ENCODE measurements around the gene CMPK2. TPM values are rescaled to one million over a fixed set of nuclear protein-coding genes. Genes with fewer than 3 reads are reported as not detected.

CMPK2 gene
- total RNA-seq, 2 donors from 2014 or later = 2.1 to 3.8 TPM

- TF ChIP-seq CTCF (conservative IDR thresholded peaks at IDR 0.05) = no peak
- peaks cover 6% of the 10 kb centered on the region for H3K27me3 Mint-ChIP-seq (ENCODE audit: insufficient read depth)
- no peak overlapping the region for H3K27ac Mint-ChIP-seq
- no peak overlapping the region for H3K27ac ChIP-seq (ENCODE audit: low read depth, low read length)
- no peak overlapping the region for H3K9ac ChIP-seq (ENCODE audit: extremely low read depth, low read length, poor library complexity, severe bottlenecking)
- no peaks in the 10 kb centered on the region for H3K36me3 Mint-ChIP-seq (ENCODE audit: low read depth)
- no peaks in the 10 kb centered on the region for H3K27me3 ChIP-seq (ENCODE audit: control insufficient read depth, insufficient read depth, low read length, poor library complexity, severe bottlenecking)
- H3K9me3 ChIP-seq (ENCODE audit: control insufficient read depth, low read length) = no peaks in the 10 kb centered on the region
- H3K9me3 Mint-ChIP-seq = no peaks in the 10 kb centered on the region
- no peak overlapping the region for H3K4me3 Mint-ChIP-seq
- DNase-seq = no peak
- H3K36me3 ChIP-seq (ENCODE audit: control insufficient read depth, insufficient read depth, low read length) = no peaks in the 10 kb centered on the region
- peaks cover 6% of the 10 kb centered on the region for H3K4me1 Mint-ChIP-seq
- 70 to 87% methylated on average over 3 to 5 of the region's 5 CpGs for WGBS, 2 experiments (ENCODE audit: insufficient coverage in 1 of 2, insufficient read length in 1 of 2)
- no peak overlapping the region for H3K4me3 ChIP-seq (ENCODE audit: low read length)
- H3K4me1 ChIP-seq (ENCODE audit: control insufficient read depth, insufficient read depth, low read length) = no peaks in the 10 kb centered on the region
Measured at GRCh38 chr2:6820236-6820635, 45.5 kb downstream of the CMPK2 start.

- Histone ChIP-seq H3K9me3 (ENCODE audit: control insufficient read depth, low read length) (no peaks in the 10 kb centered on the region), H3K4me3 (ENCODE audit: low read length) (no peak overlapping the region), H3K4me1 (ENCODE audit: control insufficient read depth, insufficient read depth, low read length) (no peaks in the 10 kb centered on the region), H3K9ac (ENCODE audit: extremely low read depth, low read length, poor library complexity, severe bottlenecking) (no peak overlapping the region), H3K27ac (ENCODE audit: low read depth, low read length) (no peak overlapping the region), H3K36me3 (ENCODE audit: control insufficient read depth, insufficient read depth, low read length) (no peaks in the 10 kb centered on the region), H3K27me3 (ENCODE audit: control insufficient read depth, insufficient read depth, low read length, poor library complexity, severe bottlenecking) (no peaks in the 10 kb centered on the region)
- no peak for DNase-seq
- peaks cover 6% of the 10 kb centered on the region for H3K4me1 Mint-ChIP-seq
- no peak overlapping the region for H3K4me3 Mint-ChIP-seq
- H3K36me3 Mint-ChIP-seq (ENCODE audit: low read depth) = no peaks in the 10 kb centered on the region
- peaks cover 6% of the 10 kb centered on the region for H3K27me3 Mint-ChIP-seq (ENCODE audit: insufficient read depth)
- no peak overlapping the region for H3K27ac Mint-ChIP-seq
- 87 to 100% methylated on average over 1 to 3 of the region's 3 CpGs for WGBS, 2 experiments (ENCODE audit: insufficient coverage in 1 of 2, insufficient read length in 1 of 2)
- TF ChIP-seq CTCF (conservative IDR thresholded peaks at IDR 0.05) = no peak
- no peaks in the 10 kb centered on the region for H3K9me3 Mint-ChIP-seq
Measured at GRCh38 chr2:6819668-6820067, 46.0 kb downstream of the CMPK2 start.

- no peak for TF ChIP-seq CTCF (conservative IDR thresholded peaks at IDR 0.05)
- H3K27ac Mint-ChIP-seq = no peak overlapping the region
- H3K36me3 Mint-ChIP-seq (ENCODE audit: low read depth) = no peaks in the 10 kb centered on the region
- H3K4me3 ChIP-seq (ENCODE audit: low read length) = no peak overlapping the region
- no peaks in the 10 kb centered on the region for H3K36me3 ChIP-seq (ENCODE audit: control insufficient read depth, insufficient read depth, low read length)
- H3K9ac ChIP-seq (ENCODE audit: extremely low read depth, low read length, poor library complexity, severe bottlenecking) = no peak overlapping the region
- H3K27ac ChIP-seq (ENCODE audit: low read depth, low read length) = no peak overlapping the region
- DNase-seq = no peak
- no peaks in the 10 kb centered on the region for H3K9me3 ChIP-seq (ENCODE audit: control insufficient read depth, low read length)
- peaks cover 12% of the 10 kb centered on the region for H3K27me3 Mint-ChIP-seq (ENCODE audit: insufficient read depth)
- H3K4me1 Mint-ChIP-seq = no peaks in the 10 kb centered on the region
- no peak overlapping the region for H3K4me3 Mint-ChIP-seq
- H3K4me1 ChIP-seq (ENCODE audit: control insufficient read depth, insufficient read depth, low read length) = no peaks in the 10 kb centered on the region
- H3K27me3 ChIP-seq (ENCODE audit: control insufficient read depth, insufficient read depth, low read length, poor library complexity, severe bottlenecking) = no peaks in the 10 kb centered on the region
- no peaks in the 10 kb centered on the region for H3K9me3 Mint-ChIP-seq
- 93 to 100% methylated on average over 4 to 5 of the region's 5 CpGs for WGBS, 2 experiments (ENCODE audit: insufficient coverage in 1 of 2, insufficient read length in 1 of 2)
Measured at GRCh38 chr2:6818012-6818411, 47.7 kb downstream of the CMPK2 start.
